Activated naive CD8-positive, alpha-beta T cell treated with anti-CD3 and anti-CD28 coated beads for 36 hours (primary cell): Measurements from ENCODE around the gene CHAMP1. TPM values are rescaled to one million over a fixed set of nuclear protein-coding genes. Genes with fewer than 3 reads are reported as not detected.
"Not testable (repeated sequence)": the region's sequence is repeated elsewhere in the genome, so short reads cannot be mapped to it uniquely, and the experiment has no call there.

Source experiments
- DNase-seq: peaks from one replicate; pipeline ENCODE4 v3.0.0; 2021
- H3K27ac Mint-ChIP-seq: one replicate; pipeline ENCODE4 v1.8.0; 2022; ENCODE audit warnings: mild to moderate bottlenecking, moderate library complexity, mixed read lengths
- H3K27me3 Mint-ChIP-seq: one replicate; pipeline ENCODE4 v1.8.0; 2022; ENCODE audit warnings: mild to moderate bottlenecking, mixed read lengths
- H3K36me3 Mint-ChIP-seq: one replicate; pipeline ENCODE4 v1.8.0; 2021; ENCODE audit warnings: mild to moderate bottlenecking, mixed read lengths
- H3K4me1 Mint-ChIP-seq: one replicate; pipeline ENCODE4 v1.8.0; 2021; ENCODE audit warnings: mixed read lengths
- H3K4me3 Mint-ChIP-seq: one replicate; pipeline ENCODE4 v1.8.0; 2022; ENCODE audit warnings: mild to moderate bottlenecking, moderate library complexity, mixed read lengths
- H3K9me3 Mint-ChIP-seq: one replicate; pipeline ENCODE4 v1.8.0; 2022; ENCODE audit warnings: mixed read lengths
- total RNA-seq, 2 experiments: library from RNA; stranded (reverse); gene quantifications; one replicate each; pipeline ENCODE4 v1.2.3, GENCODE V29; 2021

The CHAMP1 gene
- total RNA-seq, 2 experiments from 2014 or later = 46.2 to 46.6 TPM

GRCh38 chr13:114313061-114313860 lies 1.0 kb upstream of the CHAMP1 start:
- Mint-ChIP-seq H3K9me3 (peaks cover 2% of the 10 kb centered on the region), H3K27me3 (no peaks in the 10 kb centered on the region), H3K36me3 (peaks cover 17% of the 10 kb centered on the region), H3K4me1 (peaks cover 36% of the 10 kb centered on the region), H3K27ac (peak overlapping the region; percentile 92), H3K4me3 (peak overlapping the region; percentile 81)
- DNase-seq = peak; percentile 36

DNA sequence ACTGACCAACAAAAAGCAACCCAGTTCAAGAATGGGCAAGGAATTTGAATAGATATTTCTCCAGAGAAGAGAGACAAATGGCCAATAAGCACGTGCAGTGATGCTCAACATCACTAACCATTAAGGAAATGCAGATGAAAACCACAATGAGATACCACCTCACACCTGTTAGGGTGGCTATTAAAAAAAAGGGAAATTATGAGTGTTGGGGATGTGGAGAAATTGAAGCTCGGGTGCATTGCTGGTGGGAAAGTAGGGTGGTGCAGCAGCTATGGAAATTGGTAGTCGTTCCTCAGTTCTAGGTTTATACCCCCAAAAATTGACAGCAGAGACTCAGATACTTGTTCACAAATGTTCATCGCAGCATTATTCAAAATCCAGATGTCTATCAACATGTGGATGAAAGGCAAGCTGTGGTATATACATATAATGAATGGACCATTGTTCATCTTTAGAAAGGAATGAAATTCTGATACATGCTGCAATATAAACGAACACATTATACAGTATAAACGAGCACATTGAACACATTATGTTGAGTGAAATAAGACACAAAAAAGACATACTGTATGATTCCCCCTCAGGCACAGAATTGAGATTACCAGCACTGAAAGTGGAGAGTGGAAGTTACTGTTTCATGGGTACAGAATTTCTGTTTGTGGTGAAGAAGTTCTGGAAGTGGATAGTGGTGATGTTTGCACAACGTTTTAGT lies 927 bp downstream of the CHAMP1 start:
- peak; percentile 12 for DNase-seq
- Mint-ChIP-seq H3K4me1 (peaks cover 51% of the 10 kb centered on the region), H3K4me3 (peak overlapping the region; percentile 96), H3K27ac (peak overlapping the region; percentile 92), H3K36me3 (peaks cover 26% of the 10 kb centered on the region), H3K9me3 (peaks cover 2% of the 10 kb centered on the region), H3K27me3 (no peaks in the 10 kb centered on the region)

DNA sequence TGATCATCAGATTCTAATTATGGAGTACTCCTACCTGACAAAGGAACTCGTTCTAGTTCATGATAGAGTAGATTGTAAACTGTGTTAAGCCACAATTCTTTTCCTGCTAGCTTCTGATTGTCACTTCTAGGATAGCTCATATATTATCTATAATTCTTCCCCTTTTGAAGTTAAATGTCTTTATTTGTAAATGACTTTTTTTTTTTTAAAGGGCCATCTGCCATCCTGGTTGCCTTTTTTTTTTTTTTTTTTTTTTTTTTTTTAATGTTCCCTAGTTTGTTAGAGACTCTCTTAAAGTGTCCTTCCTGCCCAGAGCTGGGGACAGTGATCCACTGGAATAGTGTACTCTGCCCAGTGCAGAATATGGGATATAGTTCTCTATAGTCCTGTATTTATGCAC lies 4.3 kb downstream of the CHAMP1 start:
- H3K27ac Mint-ChIP-seq = peak overlapping the region; percentile 40
- no peaks in the 10 kb centered on the region for H3K27me3 Mint-ChIP-seq
- H3K4me3 Mint-ChIP-seq = no peak overlapping the region
- peaks cover 50% of the 10 kb centered on the region for H3K4me1 Mint-ChIP-seq
- H3K9me3 Mint-ChIP-seq = peaks cover 3% of the 10 kb centered on the region
- DNase-seq = no peak
- peaks cover 42% of the 10 kb centered on the region for H3K36me3 Mint-ChIP-seq

DNA sequence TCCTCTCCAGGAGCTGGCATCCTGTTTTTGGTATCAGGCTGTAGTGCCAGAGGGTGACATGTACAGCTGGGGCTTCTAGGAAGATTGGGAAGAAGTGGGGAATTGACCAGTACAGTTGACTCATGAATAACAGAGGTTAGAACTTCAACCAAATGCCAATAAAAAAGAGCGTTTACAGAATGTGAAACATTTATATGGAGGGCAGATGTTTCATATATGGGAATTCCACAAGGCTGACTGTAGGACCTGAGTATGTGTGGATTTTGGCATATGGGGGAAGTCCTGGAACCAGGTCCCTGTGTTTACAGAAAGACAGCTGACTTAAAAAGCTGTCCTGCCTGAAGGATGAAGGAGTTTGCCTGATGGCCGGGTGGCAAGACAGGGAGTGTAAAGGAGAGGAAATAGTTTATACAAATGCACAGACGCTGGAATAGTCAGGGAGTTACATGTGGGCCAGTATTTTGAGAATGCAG lies 5.2 kb downstream of the CHAMP1 start:
- Mint-ChIP-seq H3K27me3 (no peaks in the 10 kb centered on the region), H3K4me3 (no peak overlapping the region), H3K4me1 (peaks cover 51% of the 10 kb centered on the region), H3K9me3 (peaks cover 3% of the 10 kb centered on the region), H3K27ac (peak overlapping the region; percentile 12), H3K36me3 (peaks cover 49% of the 10 kb centered on the region)
- no peak for DNase-seq

DNA sequence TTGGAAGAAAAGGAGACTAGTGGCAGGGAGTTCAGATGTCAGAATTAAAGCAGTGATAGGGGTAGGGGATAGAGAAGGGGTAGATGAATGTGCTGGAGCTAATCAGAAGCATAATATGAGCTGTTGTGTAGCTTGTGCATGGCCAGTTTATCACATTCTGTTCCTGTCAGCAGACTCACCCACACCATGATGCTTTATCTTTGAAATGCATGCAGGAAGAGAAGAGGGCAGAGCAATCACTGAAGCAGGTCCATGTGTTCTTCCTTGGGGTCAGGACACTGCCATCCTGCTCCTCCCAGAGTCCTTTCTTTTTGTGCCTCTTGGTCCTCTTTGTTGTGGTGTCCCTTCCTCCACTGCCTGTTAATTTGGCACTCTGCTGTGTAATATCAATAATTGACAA lies 5.8 kb downstream of the CHAMP1 start:
- Mint-ChIP-seq H3K36me3 (peaks cover 49% of the 10 kb centered on the region), H3K27ac (peak overlapping the region; percentile 12), H3K9me3 (peaks cover 3% of the 10 kb centered on the region), H3K4me3 (no peak overlapping the region), H3K4me1 (peaks cover 51% of the 10 kb centered on the region), H3K27me3 (no peaks in the 10 kb centered on the region)
- no peak for DNase-seq

DNA sequence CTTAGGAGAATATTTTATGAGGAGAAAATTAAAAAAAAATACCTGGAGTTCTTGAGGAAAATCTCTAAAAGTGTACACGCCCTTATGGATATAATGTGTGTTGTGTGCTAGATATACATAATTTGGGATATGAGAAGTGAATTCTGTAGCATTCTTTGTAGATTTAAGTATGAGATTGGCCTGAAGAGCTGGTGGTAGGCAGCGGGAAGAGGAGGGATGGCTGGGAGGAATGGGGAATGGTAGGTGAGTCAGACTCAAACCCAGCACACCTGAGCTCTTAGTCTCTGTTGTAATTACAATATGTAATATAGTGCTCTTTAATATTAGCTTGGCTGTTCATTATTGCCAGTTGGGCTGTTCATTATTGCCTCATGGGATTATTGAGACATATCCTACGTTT lies 7.0 kb downstream of the CHAMP1 start:
- DNase-seq = no peak
- peaks cover 54% of the 10 kb centered on the region for H3K4me1 Mint-ChIP-seq
- no peak overlapping the region for H3K27ac Mint-ChIP-seq
- no peak overlapping the region for H3K4me3 Mint-ChIP-seq
- H3K27me3 Mint-ChIP-seq = no peaks in the 10 kb centered on the region
- H3K9me3 Mint-ChIP-seq = peaks cover 2% of the 10 kb centered on the region
- peaks cover 51% of the 10 kb centered on the region for H3K36me3 Mint-ChIP-seq

GRCh38 chr13:114323349-114323748 lies 9.0 kb downstream of the CHAMP1 start:
- H3K27me3 Mint-ChIP-seq = no peaks in the 10 kb centered on the region
- no peak for DNase-seq
- H3K9me3 Mint-ChIP-seq = peaks cover 2% of the 10 kb centered on the region
- H3K4me3 Mint-ChIP-seq = no peak overlapping the region
- H3K4me1 Mint-ChIP-seq = peaks cover 45% of the 10 kb centered on the region
- H3K27ac Mint-ChIP-seq = no peak overlapping the region
- H3K36me3 Mint-ChIP-seq = peaks cover 61% of the 10 kb centered on the region

DNA sequence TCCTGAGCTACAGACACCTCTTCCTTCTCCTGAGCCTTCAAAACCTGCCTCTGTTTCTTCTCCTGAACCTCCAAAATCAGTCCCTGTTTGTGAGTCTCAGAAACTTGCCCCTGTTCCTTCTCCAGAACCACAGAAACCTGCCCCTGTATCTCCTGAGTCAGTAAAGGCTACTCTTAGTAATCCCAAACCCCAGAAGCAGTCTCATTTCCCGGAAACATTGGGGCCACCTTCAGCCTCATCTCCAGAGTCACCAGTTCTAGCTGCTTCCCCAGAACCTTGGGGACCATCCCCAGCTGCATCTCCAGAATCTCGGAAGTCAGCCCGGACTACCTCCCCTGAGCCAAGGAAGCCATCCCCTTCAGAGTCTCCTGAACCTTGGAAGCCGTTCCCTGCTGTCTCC lies 10.0 kb downstream of the CHAMP1 start:
- H3K4me3 Mint-ChIP-seq = no peak overlapping the region
- H3K27me3 Mint-ChIP-seq = no peaks in the 10 kb centered on the region
- peaks cover 41% of the 10 kb centered on the region for H3K4me1 Mint-ChIP-seq
- DNase-seq = no peak
- H3K36me3 Mint-ChIP-seq = peaks cover 59% of the 10 kb centered on the region
- H3K27ac Mint-ChIP-seq = no peak overlapping the region
- peaks cover 2% of the 10 kb centered on the region for H3K9me3 Mint-ChIP-seq

DNA sequence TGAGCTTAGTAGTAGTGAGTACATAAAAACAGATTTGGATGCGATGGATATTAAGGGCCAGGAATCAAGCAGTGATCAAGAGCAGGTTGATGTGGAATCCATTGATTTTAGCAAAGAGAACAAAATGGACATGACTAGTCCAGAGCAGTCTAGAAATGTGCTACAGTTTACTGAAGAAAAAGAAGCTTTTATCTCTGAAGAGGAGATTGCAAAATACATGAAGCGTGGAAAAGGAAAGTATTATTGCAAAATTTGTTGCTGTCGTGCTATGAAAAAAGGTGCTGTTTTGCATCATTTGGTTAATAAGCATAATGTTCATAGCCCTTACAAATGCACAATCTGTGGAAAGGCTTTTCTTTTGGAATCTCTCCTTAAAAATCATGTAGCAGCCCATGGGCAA lies 11.4 kb downstream of the CHAMP1 start:
- Mint-ChIP-seq H3K27ac (no peak overlapping the region), H3K4me3 (no peak overlapping the region), H3K27me3 (no peaks in the 10 kb centered on the region), H3K36me3 (peaks cover 49% of the 10 kb centered on the region), H3K4me1 (peaks cover 32% of the 10 kb centered on the region), H3K9me3 (no peaks in the 10 kb centered on the region)
- DNase-seq = no peak

GRCh38 chr13:114328034-114328433 lies 13.7 kb downstream of the CHAMP1 start:
- Mint-ChIP-seq H3K4me1 (peaks cover 26% of the 10 kb centered on the region), H3K36me3 (peaks cover 37% of the 10 kb centered on the region)

DNA sequence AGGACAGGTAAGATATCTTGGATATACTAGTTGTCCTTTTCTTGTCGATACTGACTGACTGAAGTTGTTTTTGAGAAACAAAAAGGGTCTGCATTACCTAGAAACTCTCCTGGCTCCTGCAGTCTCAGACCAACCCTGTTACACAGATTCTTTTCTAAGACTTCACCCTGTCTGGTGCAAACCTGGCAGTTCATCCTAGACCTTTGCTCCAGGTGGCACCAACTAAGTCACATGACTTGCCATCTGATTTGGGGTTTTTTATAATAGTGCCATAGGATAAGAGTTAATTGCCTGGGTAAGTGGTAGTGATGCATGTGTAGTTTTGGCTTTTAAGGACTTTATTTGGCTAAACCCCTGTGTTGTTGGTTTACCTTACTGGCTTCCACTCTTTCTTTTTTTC lies 14.3 kb downstream of the CHAMP1 start:
- Mint-ChIP-seq H3K27ac (no peak overlapping the region), H3K36me3 (peaks cover 35% of the 10 kb centered on the region), H3K9me3 (no peaks in the 10 kb centered on the region), H3K4me1 (peaks cover 26% of the 10 kb centered on the region), H3K27me3 (no peaks in the 10 kb centered on the region), H3K4me3 (no peak overlapping the region)
- DNase-seq = no peak

More at GRCh38 chr13:114328034-114328433, 13.7 kb downstream of the CHAMP1 start:
- Mint-ChIP-seq H3K4me3 (no peak overlapping the region), H3K27me3 (no peaks in the 10 kb centered on the region), H3K27ac (no peak overlapping the region), H3K9me3 (no peaks in the 10 kb centered on the region)
- DNase-seq = no peak

- no peaks in the 10 kb centered on the region for H3K27me3 Mint-ChIP-seq
- H3K9me3 Mint-ChIP-seq = no peaks in the 10 kb centered on the region
- H3K4me1 Mint-ChIP-seq = peaks cover 27% of the 10 kb centered on the region
- H3K27ac Mint-ChIP-seq = no peak overlapping the region
- H3K36me3 Mint-ChIP-seq = peaks cover 21% of the 10 kb centered on the region
- H3K4me3 Mint-ChIP-seq = no peak overlapping the region
- DNase-seq = no peak
Measured at GRCh38 chr13:114330086-114330485, 15.8 kb downstream of the CHAMP1 start.

DNA sequence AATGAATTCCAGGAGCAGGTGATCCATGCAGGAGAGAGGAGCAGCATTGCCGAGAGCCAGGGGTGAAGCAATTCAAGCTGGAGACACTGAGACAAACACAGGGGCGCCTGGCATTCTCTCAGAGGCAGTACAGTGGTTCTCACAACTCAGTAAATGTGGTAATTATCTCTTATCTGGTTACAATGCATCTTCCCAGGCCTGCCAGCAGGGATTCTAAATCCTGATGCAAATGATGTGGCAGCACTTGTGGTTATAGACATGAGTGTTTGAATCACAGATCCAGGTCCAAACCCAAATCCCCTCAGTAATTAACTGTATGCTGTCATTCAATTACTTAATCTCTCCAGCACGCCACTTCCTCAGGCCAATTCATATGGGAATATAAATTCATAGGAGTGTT lies 19.6 kb downstream of the CHAMP1 start:
- H3K9me3 Mint-ChIP-seq, DNase-seq, H3K4me1 Mint-ChIP-seq, H3K4me3 Mint-ChIP-seq, H3K27me3 Mint-ChIP-seq, H3K36me3 Mint-ChIP-seq, H3K27ac Mint-ChIP-seq: not testable (repeated sequence)

DNA sequence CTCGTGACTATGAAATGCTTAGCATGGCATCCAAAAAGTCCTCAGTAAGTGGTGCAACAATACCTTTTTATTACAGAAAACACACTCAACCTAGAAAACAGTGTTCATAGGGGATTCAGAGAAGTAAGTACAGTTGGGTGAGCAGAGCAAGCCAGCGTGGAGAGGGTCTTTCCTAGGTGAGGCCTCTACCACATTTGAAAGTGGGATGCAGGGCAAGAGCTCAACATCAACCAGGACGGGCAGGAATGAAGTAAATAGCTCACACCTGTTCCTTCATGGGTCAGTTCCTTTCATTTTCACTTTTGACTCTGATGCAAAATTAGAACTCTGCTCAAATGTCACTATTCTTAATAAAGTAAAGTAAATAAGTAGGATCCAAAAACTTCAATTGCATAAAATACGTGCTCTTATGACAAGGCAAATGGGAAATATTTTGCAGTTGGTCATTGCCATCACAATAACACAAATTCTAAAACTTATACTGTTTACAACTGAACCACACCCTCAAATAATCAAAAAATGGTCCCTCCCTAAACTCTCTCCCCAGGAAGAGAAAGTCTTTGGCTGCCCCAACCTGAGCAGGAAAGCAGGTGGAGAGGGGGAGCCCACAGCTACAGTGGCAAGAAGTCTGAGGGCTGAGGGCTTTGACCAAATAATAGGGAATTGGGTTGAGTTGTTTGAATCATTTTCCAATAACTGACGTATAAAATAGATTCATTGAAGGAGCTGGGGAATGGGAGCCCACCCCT lies 20.2 kb downstream of the CHAMP1 start:
- Mint-ChIP-seq H3K4me1 (peaks cover 8% of the 10 kb centered on the region), H3K9me3 (no peaks in the 10 kb centered on the region), H3K27me3 (no peaks in the 10 kb centered on the region), H3K36me3 (no peaks in the 10 kb centered on the region), H3K4me3 (no peak overlapping the region), H3K27ac (no peak overlapping the region)
- no peak for DNase-seq

DNA sequence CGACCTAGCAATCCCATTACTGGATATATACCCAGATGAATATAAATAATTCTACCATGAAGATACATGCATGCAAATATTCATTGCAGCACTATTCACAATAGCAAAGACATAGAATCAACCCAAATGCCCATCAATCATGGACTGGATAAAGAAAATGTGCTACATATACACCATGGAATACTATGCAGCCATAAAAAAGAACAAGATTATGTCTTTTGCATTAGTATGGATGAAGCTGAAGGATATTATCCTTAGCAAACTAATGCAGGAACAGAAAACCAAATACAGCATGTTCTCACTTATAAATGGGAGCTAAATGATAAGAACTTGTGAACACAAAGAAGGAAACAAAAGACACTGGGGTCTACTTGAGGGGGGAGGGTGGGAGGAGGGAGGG lies 22.2 kb downstream of the CHAMP1 start:
- H3K4me3 Mint-ChIP-seq, H3K27ac Mint-ChIP-seq, H3K36me3 Mint-ChIP-seq: not testable (repeated sequence)

More for the DNA sequence above, 22.2 kb downstream of the CHAMP1 start:
- DNase-seq, H3K27me3 Mint-ChIP-seq, H3K9me3 Mint-ChIP-seq: not testable (repeated sequence)
- peaks cover 19% of the 10 kb centered on the region for H3K4me1 Mint-ChIP-seq
